Measurements from ENCODE around the gene IL2RA. TPM values are rescaled to one million over a fixed set of nuclear protein-coding genes. Genes with fewer than 3 reads are reported as not detected.
"Not testable (repeated sequence)": the region's sequence is repeated elsewhere in the genome, so short reads cannot be mapped to it uniquely, and the experiment has no call there.

The IL2RA gene
- total and polyA plus RNA-seq, 8 donors = 0.11 to 4.1 (median 0.33) TPM

GRCh38 chr10:6045878-6046772, 16.0 kb downstream of the IL2RA start:
- Histone ChIP-seq H3K4me3 (no peak overlapping the region), H3K27me3 (no peaks in the 10 kb centered on the region), H3K36me3 (no peaks in the 10 kb centered on the region), H3K27ac (no peak overlapping the region), H3K9me3 (no peaks in the 10 kb centered on the region), H3K4me1 (peaks cover 0 to 9% of the 10 kb centered on the region in 2 donors)
- DNase-seq (no peak), ATAC-seq (no peak)
- TF ChIP-seq CTCF (IDR thresholded peaks at IDR 0.05) = no peak
- intact Hi-C loops (cut with DNase I) = no loop called here

- no peak for DNase-seq
- no peaks in the 10 kb centered on the region for H3K9me3 ChIP-seq
- no peaks in the 10 kb centered on the region for H3K27me3 ChIP-seq
- H3K4me3 ChIP-seq = no peak overlapping the region
- TF ChIP-seq CTCF (IDR thresholded peaks at IDR 0.05) = no peak
- intact Hi-C loops (cut with DNase I) = no loop called here
- H3K4me1 ChIP-seq = peaks cover 0 to 1% of the 10 kb centered on the region in 2 donors
- no peaks in the 10 kb centered on the region for H3K36me3 ChIP-seq
- ATAC-seq = no peak
- H3K27ac ChIP-seq = no peak overlapping the region
Observed at GRCh38 chr10:6045314-6045848, 16.8 kb downstream of the IL2RA start.

GRCh38 chr10:6044751-6045313, 17.3 kb downstream of the IL2RA start:
- no peaks in the 10 kb centered on the region for H3K9me3 ChIP-seq
- H3K4me1 ChIP-seq = no peaks in the 10 kb centered on the region
- intact Hi-C loops (cut with DNase I) = no loop called here
- H3K27ac ChIP-seq = no peak overlapping the region
- ATAC-seq (no peak), DNase-seq (no peak)
- H3K4me3 ChIP-seq = no peak overlapping the region
- no peaks in the 10 kb centered on the region for H3K36me3 ChIP-seq
- no peak for TF ChIP-seq CTCF (IDR thresholded peaks at IDR 0.05)
- no peaks in the 10 kb centered on the region for H3K27me3 ChIP-seq

GRCh38 chr10:6044060-6044459, 18.1 kb downstream of the IL2RA start:
- intact Hi-C loops (cut with DNase I) = no loop called here
- no peak for ATAC-seq

GRCh38 chr10:6043377-6043776, 18.8 kb downstream of the IL2RA start:
- H3K4me3 ChIP-seq; intact Hi-C loops (cut with DNase I); H3K27ac ChIP-seq; H3K9me3 ChIP-seq; ATAC-seq; H3K27me3 ChIP-seq; H3K4me1 ChIP-seq; DNase-seq; H3K36me3 ChIP-seq: not testable (repeated sequence)

More at GRCh38 chr10:6044060-6044459, 18.1 kb downstream of the IL2RA start:
- Histone ChIP-seq H3K36me3 (no peaks in the 10 kb centered on the region), H3K27ac (no peak overlapping the region), H3K9me3 (no peaks in the 10 kb centered on the region), H3K4me3 (no peak overlapping the region), H3K4me1 (no peaks in the 10 kb centered on the region), H3K27me3 (no peaks in the 10 kb centered on the region)
- DNase-seq = no peak
- no peak for TF ChIP-seq CTCF (IDR thresholded peaks at IDR 0.05)

Measured in left lung (tissue), 10 donors.